AG04450 (cell line): ENCODE measurements around the gene NCS1. TPM values are rescaled to one million over a fixed set of nuclear protein-coding genes. Genes with fewer than 3 reads are reported as not detected.

Source experiments
- CTCF ChIA-PET: fragments of 300-600, 350-600 bp; formaldehyde crosslinking; extraction: SDS; loops from one replicate; lab custom pipeline; 2022; ENCODE audit warnings: antibody characterized with exemption, inconsistent platforms; lab: Charles Lee
- POLR2A ChIA-PET: fragments of 350-600 bp; formaldehyde crosslinking; extraction: SDS; loops from one replicate; lab custom pipeline; 2021; ENCODE audit warnings: antibody characterized with exemption, inconsistent platforms; lab: Yijun Ruan, JAX
- DNase-seq: peaks from one replicate; pipeline ENCODE4 v3.0.0-alpha.2; 2011; ENCODE audit warnings: low read depth, low spot score
- H3K27ac ChIP-seq: one replicate; pipeline ENCODE4 v1.5.1; 2012; ENCODE audit warnings: low read depth, low read length, control low read depth
- H3K27me3 ChIP-seq: one replicate; pipeline ENCODE4 v1.6.0; 2012; ENCODE audit warnings: low read length; ENCODE audit not compliant: control insufficient read depth, insufficient read depth
- H3K4me3 ChIP-seq: 2 replicates; pipeline ENCODE4 v1.5.1; 2011; ENCODE audit warnings: mild to moderate bottlenecking, low read depth, low read length, control low read depth
- H3K9me3 ChIP-seq: 2 replicates; pipeline ENCODE4 v1.5.1; 2012; ENCODE audit warnings: low read length; ENCODE audit not compliant: control insufficient read depth, insufficient read depth
- polyA plus RNA-seq: library from polyadenylated mRNA; depleted of rRNA; stranded (reverse); fragments of >200 nt; gene quantifications from 2 replicates; pipeline ENCODE4 v1.2.3, GENCODE V29; 2011
- TF ChIP-seq, protein P1 (sequence below): IDR thresholded peaks from 2 replicates; pipeline ENCODE4 v1.5.1; 2011; ENCODE audit warnings: low read depth, low read length, control low read depth, inconsistent platforms

The NCS1 gene
- polyA plus RNA-seq, 1 experiment, result 68.3 TPM

DNA sequence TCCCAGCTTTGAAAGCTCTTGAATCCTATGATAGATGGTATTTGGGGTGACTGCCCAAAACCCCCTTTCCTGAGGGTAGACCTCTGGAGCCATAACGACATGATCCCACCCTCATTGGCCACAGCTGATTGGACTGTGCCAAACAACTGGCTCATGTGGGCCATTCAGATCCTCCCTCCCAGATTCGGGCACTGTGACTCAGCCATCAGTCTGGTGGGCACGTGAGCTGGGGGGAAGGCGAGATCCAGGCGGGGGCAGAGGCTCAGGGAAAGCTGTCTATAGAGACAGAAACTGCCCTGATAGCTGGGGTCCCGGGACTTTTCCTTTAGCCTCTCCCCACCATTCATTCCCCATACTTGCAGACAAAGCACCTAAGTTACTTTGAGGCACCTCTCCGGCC lies 15.1 kb upstream of the NCS1 start:
- CTCF ChIA-PET, result interaction anchor here (0.6 kb wide), 1 partner anchor 87 kb away, joined by 12 read pairs; no protein-coding TSS in a partner anchor
- DNase-seq, result no peak
- TF ChIP-seq, protein P1, sequence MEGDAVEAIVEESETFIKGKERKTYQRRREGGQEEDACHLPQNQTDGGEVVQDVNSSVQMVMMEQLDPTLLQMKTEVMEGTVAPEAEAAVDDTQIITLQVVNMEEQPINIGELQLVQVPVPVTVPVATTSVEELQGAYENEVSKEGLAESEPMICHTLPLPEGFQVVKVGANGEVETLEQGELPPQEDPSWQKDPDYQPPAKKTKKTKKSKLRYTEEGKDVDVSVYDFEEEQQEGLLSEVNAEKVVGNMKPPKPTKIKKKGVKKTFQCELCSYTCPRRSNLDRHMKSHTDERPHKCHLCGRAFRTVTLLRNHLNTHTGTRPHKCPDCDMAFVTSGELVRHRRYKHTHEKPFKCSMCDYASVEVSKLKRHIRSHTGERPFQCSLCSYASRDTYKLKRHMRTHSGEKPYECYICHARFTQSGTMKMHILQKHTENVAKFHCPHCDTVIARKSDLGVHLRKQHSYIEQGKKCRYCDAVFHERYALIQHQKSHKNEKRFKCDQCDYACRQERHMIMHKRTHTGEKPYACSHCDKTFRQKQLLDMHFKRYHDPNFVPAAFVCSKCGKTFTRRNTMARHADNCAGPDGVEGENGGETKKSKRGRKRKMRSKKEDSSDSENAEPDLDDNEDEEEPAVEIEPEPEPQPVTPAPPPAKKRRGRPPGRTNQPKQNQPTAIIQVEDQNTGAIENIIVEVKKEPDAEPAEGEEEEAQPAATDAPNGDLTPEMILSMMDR, result no peak
- POLR2A ChIA-PET, result no interaction called here
- Histone ChIP-seq H3K27me3 (no peaks in the 10 kb centered on the region), H3K9me3 (no peaks in the 10 kb centered on the region), H3K4me3 (no peak overlapping the region), H3K27ac (no peak overlapping the region)

DNA sequence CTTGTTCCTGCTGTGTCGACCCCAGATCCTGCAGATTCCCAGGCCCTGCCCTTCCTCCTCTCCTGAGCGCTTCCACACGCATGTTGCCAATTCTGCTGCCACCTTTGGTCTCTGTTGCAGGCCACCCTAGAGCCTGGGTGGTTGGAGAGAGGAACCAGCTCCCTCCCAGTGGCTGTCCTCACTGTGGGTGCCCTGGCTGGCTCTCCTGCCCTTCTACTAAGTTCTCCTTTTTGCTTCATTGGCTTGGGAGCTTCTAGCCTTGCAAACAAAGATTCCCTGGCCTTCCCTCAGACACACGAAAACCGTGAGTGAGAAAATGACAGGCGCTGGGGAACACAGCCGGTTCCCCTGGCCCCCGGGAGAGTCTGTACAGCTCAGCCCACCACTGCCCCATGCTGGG lies 14.2 kb upstream of the NCS1 start:
- TF ChIP-seq, protein P1, result no peak
- DNase-seq, result no peak
- H3K27me3 ChIP-seq, result no peaks in the 10 kb centered on the region
- H3K9me3 ChIP-seq, result no peaks in the 10 kb centered on the region
- ChIA-PET POLR2A (no interaction called here), CTCF (no interaction called here)
- H3K4me3 ChIP-seq, result no peak overlapping the region
- H3K27ac ChIP-seq, result no peak overlapping the region

DNA sequence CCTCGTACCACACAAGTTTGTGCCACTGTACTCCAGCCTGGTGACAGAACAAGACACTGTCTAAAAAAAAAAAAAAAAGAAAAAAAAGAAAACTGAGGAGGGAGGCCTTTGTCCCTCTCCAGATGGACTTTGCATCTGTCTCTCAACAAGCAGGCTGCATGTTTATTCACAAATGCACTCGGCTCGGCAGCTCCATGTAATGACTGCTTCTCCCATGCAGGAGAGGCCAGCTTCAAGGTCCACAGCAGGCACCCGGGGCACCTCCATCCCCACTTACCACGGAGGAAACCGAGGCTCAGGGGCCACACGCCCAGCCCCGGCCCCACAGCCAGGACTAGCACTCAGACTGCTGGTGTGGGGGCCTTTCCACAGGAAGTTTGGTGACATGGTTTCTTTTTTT lies 13.1 kb upstream of the NCS1 start:
- POLR2A ChIA-PET, result no interaction called here
- Histone ChIP-seq H3K4me3 (no peak overlapping the region), H3K9me3 (no peaks in the 10 kb centered on the region), H3K27me3 (no peaks in the 10 kb centered on the region), H3K27ac (peak overlapping the region; percentile 11)
- CTCF ChIA-PET, result no interaction called here
- TF ChIP-seq, protein P1, result no peak
- DNase-seq, result no peak

DNA sequence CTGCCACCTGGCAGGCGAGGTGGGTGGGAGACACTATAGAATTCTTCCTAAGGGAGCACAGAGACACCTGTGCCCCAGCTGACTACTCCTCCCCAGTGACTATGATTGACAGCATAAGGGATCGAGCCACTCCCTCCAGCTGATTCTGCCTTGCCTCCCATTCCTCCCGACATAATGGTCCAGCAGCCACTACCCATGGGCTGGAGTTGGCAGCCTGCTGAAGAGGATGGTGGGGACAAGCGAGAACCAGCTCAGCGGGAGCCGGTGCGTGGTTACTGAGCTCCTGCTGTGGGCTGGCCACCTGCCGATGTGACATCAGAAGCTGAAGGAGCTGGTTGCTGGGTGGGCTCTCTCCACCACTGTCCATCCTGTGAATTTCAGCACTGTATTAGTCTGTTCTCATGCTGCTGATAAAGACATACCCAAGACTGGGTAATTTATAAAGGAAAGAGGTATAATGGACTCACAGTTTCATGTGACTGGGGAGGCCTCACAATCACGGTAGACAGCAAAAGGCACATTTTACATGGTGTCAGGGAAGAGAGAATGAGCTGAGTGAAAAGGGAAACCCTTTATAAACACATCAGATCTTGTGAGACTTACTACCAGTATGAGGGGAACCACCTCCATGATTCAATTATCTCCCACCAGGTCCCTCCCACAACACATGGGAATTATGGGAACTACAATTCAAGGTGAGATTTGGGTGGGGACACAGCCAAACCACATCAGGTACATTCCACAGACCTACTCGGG lies 12.1 kb upstream of the NCS1 start:
- DNase-seq, result no peak
- POLR2A ChIA-PET, result no interaction called here
- CTCF ChIA-PET, result no interaction called here
- H3K9me3 ChIP-seq, result no peaks in the 10 kb centered on the region
- no peaks in the 10 kb centered on the region for H3K27me3 ChIP-seq
- TF ChIP-seq, protein P1, result no peak
- no peak overlapping the region for H3K27ac ChIP-seq
- no peak overlapping the region for H3K4me3 ChIP-seq

DNA sequence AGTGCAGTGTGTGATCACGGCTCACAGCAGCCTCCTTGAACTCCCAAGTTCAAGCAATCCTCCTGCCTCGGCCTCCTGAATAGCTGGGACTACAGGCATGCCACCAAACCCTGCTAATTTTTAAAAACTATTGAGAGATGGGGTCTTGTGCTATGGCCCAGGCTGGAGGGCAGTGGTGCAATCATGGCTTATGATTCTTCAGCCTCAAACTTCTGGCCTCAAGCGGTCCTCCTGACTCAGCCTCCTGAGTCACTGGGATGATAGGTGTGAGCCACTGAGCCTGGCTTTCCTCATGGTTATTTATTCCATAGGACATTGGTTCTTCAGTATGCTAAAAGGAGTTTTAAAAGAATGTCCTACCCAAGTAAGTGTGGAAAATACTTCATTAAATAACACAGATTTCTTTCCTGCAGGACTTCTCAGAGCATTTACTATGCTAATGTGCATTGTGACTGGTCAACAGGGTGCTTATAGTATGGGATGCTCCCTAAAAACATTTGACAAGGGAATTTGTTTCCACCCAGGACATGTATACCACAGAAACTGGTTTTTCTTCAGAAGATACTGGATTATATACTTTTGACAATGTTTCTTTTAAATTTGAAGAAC lies 11.2 kb upstream of the NCS1 start:
- ChIA-PET CTCF (interaction anchor here (0.7 kb wide), 1 partner anchor 419 kb away, joined by 3 read pairs; no protein-coding TSS in a partner anchor), POLR2A (no interaction called here)

More for the DNA sequence above, 11.2 kb upstream of the NCS1 start:
- Histone ChIP-seq H3K27ac (no peak overlapping the region), H3K4me3 (no peak overlapping the region), H3K9me3 (no peaks in the 10 kb centered on the region), H3K27me3 (no peaks in the 10 kb centered on the region)
- TF ChIP-seq, protein P1, result no peak
- no peak for DNase-seq
